H1 (cell line): Measurements from ENCODE around the gene ARHGEF5. TPM values are rescaled to one million over a fixed set of nuclear protein-coding genes. Genes with fewer than 3 reads are reported as not detected.
"Not testable (repeated sequence)": the region's sequence is repeated elsewhere in the genome, so short reads cannot be mapped to it uniquely, and the experiment has no call there.

Experiments used
- CTCF ChIA-PET: fragments of 300-600 bp; sonication (Branson Sonifier 250); formaldehyde crosslinking; loops from one replicate; lab custom pipeline; 2021; ENCODE audit not compliant: partially characterized antibody; lab: Charles Lee
- POLR2A ChIA-PET: fragments of 300-600 bp; sonication (Branson Sonifier 250); formaldehyde crosslinking; loops from one replicate; lab custom pipeline; 2021; ENCODE audit warnings: inconsistent platforms; ENCODE audit not compliant: partially characterized antibody; lab: Charles Lee
- DNase-seq, 2 experiments: peaks; one replicate each; pipeline versions ENCODE4 v3.0.0 to v3.0.0-alpha.2; 2010 to 2022; ENCODE audit warnings: low spot score in 2 of 2, low read depth in 1 of 2, mixed read lengths in 1 of 2
- FAIRE-seq: peaks from 2 replicates; lab custom pipeline; 2011; peaks lifted over from hg19 to GRCh38; lab: Jason Lieb, UNC
- H2AFZ ChIP-seq: 2 replicates; pipeline ENCODE4 v1.8.1; 2012; ENCODE audit warnings: low read length, inconsistent platforms
- H2AK5ac ChIP-seq: 2 replicates; pipeline ENCODE4 v1.6.1; 2013; ENCODE audit warnings: low read depth, low read length
- H2BK120ac ChIP-seq: replicated peaks from 2 replicates; pipeline ENCODE3; 2013; ENCODE audit warnings: low read depth, low read length, inconsistent platforms
- H2BK12ac ChIP-seq: 2 replicates; pipeline ENCODE4 v1.6.1; 2013; ENCODE audit warnings: low read depth, low read length
- H2BK15ac ChIP-seq: 2 replicates; pipeline ENCODE4 v1.6.1; 2013; ENCODE audit warnings: low read length
- H2BK20ac ChIP-seq: 2 replicates; pipeline ENCODE4 v1.6.1; 2013; ENCODE audit warnings: low read length
- H2BK5ac ChIP-seq: 2 replicates; pipeline ENCODE4 v1.6.1; 2013; ENCODE audit warnings: low read depth, low read length
- H3K14ac ChIP-seq: 2 replicates; pipeline ENCODE4 v1.6.1; 2013; ENCODE audit warnings: inconsistent platforms; ENCODE audit not compliant: insufficient read length
- H3K18ac ChIP-seq: 2 replicates; pipeline ENCODE4 v1.6.1; 2013; ENCODE audit warnings: low read length; ENCODE audit errors: extremely low read depth
- H3K23ac ChIP-seq: 2 replicates; pipeline ENCODE4 v1.6.1; 2013; ENCODE audit warnings: inconsistent platforms; ENCODE audit not compliant: insufficient read length
- H3K23me2 ChIP-seq: 2 replicates; pipeline ENCODE4 v1.6.1; 2013; ENCODE audit warnings: low read depth, low read length
- H3K27ac ChIP-seq: 2 replicates; pipeline ENCODE4 v1.6.1; 2011; ENCODE audit warnings: low read depth, low read length, inconsistent platforms
- H3K27me3 ChIP-seq, 4 experiments: replicated peaks in 1 of 4; 1 replicate in 1 of 4; 2 replicates in 3 of 4; pipeline versions ENCODE4 v1.6.1 to v1.8.1; 2011 to 2013; ENCODE audit warnings: low read length in 3 of 4, mild to moderate bottlenecking in 3 of 4, inconsistent platforms in 2 of 4, mixed read lengths in 2 of 4, moderate library complexity in 1 of 4; ENCODE audit not compliant: control insufficient read depth in 3 of 4, insufficient read depth in 3 of 4; ENCODE audit errors: extremely low read depth in 1 of 4
- H3K36me3 ChIP-seq, 4 experiments: 2 replicates each; pipeline versions ENCODE4 v1.6.1 to v1.8.1; 2011 to 2013; ENCODE audit warnings: mild to moderate bottlenecking in 4 of 4, low read length in 3 of 4, moderate library complexity in 2 of 4, control low read depth in 1 of 4, inconsistent platforms in 1 of 4; ENCODE audit not compliant: insufficient read depth in 4 of 4, control insufficient read depth in 2 of 4
- H3K4ac ChIP-seq: replicated peaks from 2 replicates; pipeline ENCODE3; 2013; ENCODE audit warnings: low read length, low read depth, mixed read lengths, inconsistent platforms; ENCODE audit not compliant: insufficient read length
- H3K4me1 ChIP-seq, 4 experiments: replicated peaks in 1 of 4; 1 replicate in 1 of 4; 2 replicates in 3 of 4; pipeline versions ENCODE4 v1.6.1 to v1.8.1; 2011 to 2013; ENCODE audit warnings: low read length in 3 of 4, inconsistent platforms in 2 of 4, mixed read lengths in 1 of 4; ENCODE audit not compliant: insufficient read depth in 4 of 4, control insufficient read depth in 3 of 4
- H3K4me2 ChIP-seq, 2 experiments: 2 replicates each; pipeline versions ENCODE4 v1.6.1 to v1.8.1; 2011 to 2013; ENCODE audit warnings: low read depth in 2 of 2, low read length in 2 of 2, control low read depth in 1 of 2, inconsistent platforms in 1 of 2, mild to moderate bottlenecking in 1 of 2; ENCODE audit not compliant: insufficient read depth in 1 of 2
- H3K4me3 ChIP-seq, 4 experiments: fragments of 200-600, 300-600 bp in 1 of 4; sonication (generic), shearing (Covaris generic), sonication (Bioruptor Twin) in 1 of 4; 2 replicates each; pipeline versions ENCODE4 v1.5.1 to v1.8.1; 2011 to 2016; ENCODE audit warnings: low read length in 4 of 4, low read depth in 3 of 4, control low read depth in 2 of 4, inconsistent platforms in 2 of 4, mild to moderate bottlenecking in 2 of 4, mixed read lengths in 1 of 4, moderate library complexity in 1 of 4; ENCODE audit not compliant: insufficient read depth in 2 of 4; ENCODE audit errors: extremely low read depth in 1 of 4
- H3K56ac ChIP-seq: replicated peaks from 2 replicates; pipeline ENCODE3; 2013; ENCODE audit warnings: low read depth, mild to moderate bottlenecking, mixed read lengths, low read length, inconsistent platforms; ENCODE audit not compliant: insufficient read length
- H3K79me1 ChIP-seq: 2 replicates; pipeline ENCODE4 v1.6.1; 2013; ENCODE audit warnings: low read depth, low read length, control low read depth
- H3K79me2 ChIP-seq, 2 experiments: 2 replicates each; pipeline versions ENCODE4 v1.6.1 to v1.8.1; 2012 to 2013; ENCODE audit warnings: low read length in 2 of 2, mild to moderate bottlenecking in 2 of 2, inconsistent platforms in 1 of 2; ENCODE audit not compliant: insufficient read depth in 2 of 2, control insufficient read depth in 1 of 2
- H3K9ac ChIP-seq, 4 experiments: replicated peaks in 1 of 4; 1 replicate in 1 of 4; 2 replicates in 3 of 4; pipeline versions ENCODE4 v1.6.1 to v1.8.1; 2011 to 2013; ENCODE audit warnings: low read depth in 3 of 4, low read length in 3 of 4, control low read depth in 2 of 4, mild to moderate bottlenecking in 2 of 4, moderate library complexity in 2 of 4, inconsistent platforms in 1 of 4; ENCODE audit errors: extremely low read depth in 1 of 4
- H3K9me3 ChIP-seq, 2 experiments: 2 replicates each; pipeline versions ENCODE4 v1.6.1 to v1.8.1; 2012 to 2013; ENCODE audit warnings: mild to moderate bottlenecking in 2 of 2, moderate library complexity in 2 of 2, control low read depth in 1 of 2, inconsistent platforms in 1 of 2, low read depth in 1 of 2, low read length in 1 of 2, mixed read lengths in 1 of 2; ENCODE audit not compliant: insufficient read depth in 2 of 2
- H4K20me1 ChIP-seq, 2 experiments: replicated peaks in 1 of 2; 2 replicates each; pipeline versions ENCODE3 to v1.8.1; 2011 to 2013; ENCODE audit warnings: inconsistent platforms in 2 of 2, low read length in 2 of 2, mild to moderate bottlenecking in 1 of 2; ENCODE audit not compliant: insufficient read depth in 2 of 2, control insufficient read depth in 1 of 2
- H4K5ac ChIP-seq: 2 replicates; pipeline ENCODE4 v1.6.1; 2013; ENCODE audit warnings: low read length, low read depth, mixed read lengths, inconsistent platforms; ENCODE audit not compliant: insufficient read length
- H4K8ac ChIP-seq: 2 replicates; pipeline ENCODE4 v1.8.0; 2013; ENCODE audit warnings: mild to moderate bottlenecking, moderate library complexity, low read length, inconsistent platforms; ENCODE audit not compliant: insufficient read depth; ENCODE audit errors: extremely low read depth
- H4K91ac ChIP-seq: replicated peaks from 2 replicates; pipeline ENCODE3; 2013; ENCODE audit warnings: low read length, mixed read lengths, inconsistent platforms; ENCODE audit not compliant: insufficient read length
- WGBS, 2 experiments: shearing (Covaris generic) in 1 of 2; methylation state at CpG; one replicate each; pipeline versions ENCODE4 v1.1.6 to v1.1.7; 2013 to 2015; ENCODE audit warnings: low lambda C conversion rate in 2 of 2, mixed read lengths in 2 of 2, inconsistent platforms in 1 of 2, low coverage in 1 of 2, missing lambda C conversion rate in 1 of 2; ENCODE audit not compliant: insufficient replicate concordance in 2 of 2, insufficient coverage in 1 of 2, insufficient read length in 1 of 2; ENCODE audit errors: extremely low coverage in 1 of 2, missing lambda C conversion rate in 1 of 2; 5-methylcytosine and 5-hydroxymethylcytosine counted together
- polyA plus RNA-seq, 7 experiments: library from polyadenylated mRNA; depleted of rRNA in 3 of 7; stranded (reverse) in 5 of 7; unstranded in 2 of 7; fragments of >200 nt in 5 of 7; fragments of 200-250 nt in 2 of 7; gene quantifications; 1 replicate in 5 of 7; 2 replicates in 1 of 7; 4 replicates in 1 of 7; pipeline versions ENCODE4 v1.2.1 to v1.2.3, GENCODE V29; 2011 to 2013; ENCODE audit warnings: missing spikeins in 2 of 7, mixed read lengths in 2 of 7
- total RNA-seq: library from RNA; stranded (reverse); fragmentation: NEBNext Ultra II Directional; extraction: Animal tissue kit (Norgen Biotek cat#: 25700); gene quantifications from 2 replicates; pipeline ENCODE4 v1.2.1, GENCODE V29; 2021

ARHGEF5 gene
- total and polyA plus RNA-seq, 2 of the 8 experiments (the other 6 are each of a cell fraction or from before 2014, with no cell fraction given) = 12.8 to 34.6 TPM

- POLR2A ChIA-PET, DNase-seq, H3K27ac ChIP-seq, H3K79me2 ChIP-seq, H2BK12ac ChIP-seq, H3K79me1 ChIP-seq, H2AK5ac ChIP-seq, H2BK120ac ChIP-seq, H3K14ac ChIP-seq, H3K36me3 ChIP-seq, H3K23me2 ChIP-seq, H2BK20ac ChIP-seq, H4K20me1 ChIP-seq, H4K5ac ChIP-seq, H4K8ac ChIP-seq, H2BK5ac ChIP-seq, H3K56ac ChIP-seq, H3K4ac ChIP-seq, H3K4me2 ChIP-seq, H3K18ac ChIP-seq, H3K23ac ChIP-seq, H3K4me3 ChIP-seq, H3K9ac ChIP-seq, H4K91ac ChIP-seq, H3K4me1 ChIP-seq, H2AFZ ChIP-seq, H2BK15ac ChIP-seq, FAIRE-seq, H3K27me3 ChIP-seq, H3K9me3 ChIP-seq: not testable (repeated sequence)
- WGBS, 2 experiments = 91% methylated on average over 2 of the region's 2 CpGs; no CpG with 5 or more reads in 1 of the 2 experiments
- CTCF ChIA-PET = interaction anchor here (0.6 to 0.9 kb wide), 3 partner anchors 57 to 65 kb away, joined by 3 read pairs; no protein-coding TSS in a partner anchor
Observed at GRCh38 chr7:144331996-144332288, 23.3 kb upstream of the ARHGEF5 start.

- H2BK15ac ChIP-seq, H3K4me1 ChIP-seq, CTCF ChIA-PET, H3K27me3 ChIP-seq, H4K8ac ChIP-seq, H4K91ac ChIP-seq, H2BK5ac ChIP-seq, DNase-seq, H3K9me3 ChIP-seq, H2AK5ac ChIP-seq, H2AFZ ChIP-seq, H3K4me2 ChIP-seq, H3K9ac ChIP-seq, H4K5ac ChIP-seq, H3K56ac ChIP-seq, H2BK12ac ChIP-seq, H4K20me1 ChIP-seq, H3K27ac ChIP-seq, POLR2A ChIA-PET, H2BK20ac ChIP-seq, H3K18ac ChIP-seq, H3K79me1 ChIP-seq, FAIRE-seq, H3K36me3 ChIP-seq, H3K23ac ChIP-seq, H3K23me2 ChIP-seq, H3K4ac ChIP-seq, H3K79me2 ChIP-seq, H2BK120ac ChIP-seq, H3K4me3 ChIP-seq, H3K14ac ChIP-seq: not testable (repeated sequence)
- no CpG with 5 or more reads among the region's 1 CpG for WGBS, 2 experiments
Observed at GRCh38 chr7:144348625-144349024, 6.6 kb upstream of the ARHGEF5 start.
